ENCODE data around the gene UNC80.

The UNC80 gene

DNA sequence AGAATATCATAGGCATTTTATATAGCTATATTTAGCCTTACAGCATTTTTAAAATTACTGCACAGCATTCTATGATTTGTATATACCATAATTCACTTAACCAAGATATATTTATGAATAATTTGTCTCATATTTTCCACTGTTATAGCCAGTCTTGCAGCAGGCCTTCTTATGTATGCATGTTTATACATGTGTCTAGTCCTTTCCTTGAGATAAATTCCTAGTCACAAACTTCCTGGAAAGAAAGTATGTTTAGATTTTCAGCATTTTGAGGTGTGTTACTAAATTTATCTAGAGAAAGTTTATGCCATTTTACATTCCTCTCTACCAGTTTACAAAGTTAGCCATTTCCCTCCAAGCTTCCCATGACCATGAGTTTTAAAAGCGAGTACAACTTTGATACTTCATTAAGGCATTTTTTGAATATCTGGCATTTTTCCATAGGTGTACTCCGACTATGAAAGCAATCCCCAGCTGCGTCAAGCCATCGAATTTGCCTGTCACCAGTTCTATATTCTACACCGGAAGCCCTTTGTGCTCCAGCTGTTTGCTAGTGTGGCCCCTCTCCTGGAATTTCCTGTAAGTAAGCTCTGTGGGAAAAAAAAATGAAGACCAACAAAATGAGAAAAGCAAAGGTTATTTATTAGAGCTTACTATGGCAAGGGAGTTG lies 171.4 kb downstream of the UNC80 start:
- H3K36me3 ChIP-seq, result peaks cover 14% of the 10 kb centered on the region
- H3K4me1 ChIP-seq, result no peaks in the 10 kb centered on the region; the same call in 1 of the 2 replicates
- no peaks in the 10 kb centered on the region for H3K9me3 ChIP-seq
- no peak overlapping the region for H3K4me3 ChIP-seq (ENCODE audit: low read depth, low read length)
- no peak for DNase-seq
- H3K27me3 ChIP-seq, result no peaks in the 10 kb centered on the region
- TF ChIP-seq, protein P1, sequence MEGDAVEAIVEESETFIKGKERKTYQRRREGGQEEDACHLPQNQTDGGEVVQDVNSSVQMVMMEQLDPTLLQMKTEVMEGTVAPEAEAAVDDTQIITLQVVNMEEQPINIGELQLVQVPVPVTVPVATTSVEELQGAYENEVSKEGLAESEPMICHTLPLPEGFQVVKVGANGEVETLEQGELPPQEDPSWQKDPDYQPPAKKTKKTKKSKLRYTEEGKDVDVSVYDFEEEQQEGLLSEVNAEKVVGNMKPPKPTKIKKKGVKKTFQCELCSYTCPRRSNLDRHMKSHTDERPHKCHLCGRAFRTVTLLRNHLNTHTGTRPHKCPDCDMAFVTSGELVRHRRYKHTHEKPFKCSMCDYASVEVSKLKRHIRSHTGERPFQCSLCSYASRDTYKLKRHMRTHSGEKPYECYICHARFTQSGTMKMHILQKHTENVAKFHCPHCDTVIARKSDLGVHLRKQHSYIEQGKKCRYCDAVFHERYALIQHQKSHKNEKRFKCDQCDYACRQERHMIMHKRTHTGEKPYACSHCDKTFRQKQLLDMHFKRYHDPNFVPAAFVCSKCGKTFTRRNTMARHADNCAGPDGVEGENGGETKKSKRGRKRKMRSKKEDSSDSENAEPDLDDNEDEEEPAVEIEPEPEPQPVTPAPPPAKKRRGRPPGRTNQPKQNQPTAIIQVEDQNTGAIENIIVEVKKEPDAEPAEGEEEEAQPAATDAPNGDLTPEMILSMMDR (IDR thresholded peaks at IDR 0.05; ENCODE audit: low read depth, low read length), result no peak

DNA sequence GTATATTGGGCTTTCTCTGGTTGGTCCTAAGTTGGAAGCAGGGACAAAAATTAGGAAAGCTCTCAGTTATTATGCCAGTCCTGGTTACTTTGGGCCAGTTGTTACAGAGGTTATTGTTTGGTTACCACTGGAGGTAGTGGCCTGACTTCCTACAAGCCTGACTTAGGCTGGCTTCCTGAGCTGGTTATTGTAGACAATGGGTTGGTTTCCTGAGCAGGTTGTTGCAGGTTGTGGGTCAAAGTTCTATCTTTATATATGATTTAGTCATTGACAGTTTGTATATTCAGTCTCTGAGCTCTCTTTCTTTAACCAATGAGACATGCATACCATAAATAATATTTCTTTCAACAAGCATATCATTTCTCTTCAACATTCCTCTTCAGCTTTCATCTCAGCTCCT lies 172.1 kb downstream of the UNC80 start:
- H3K9me3 ChIP-seq, result no peaks in the 10 kb centered on the region
- H3K4me1 ChIP-seq, result no peaks in the 10 kb centered on the region
- TF ChIP-seq, protein P1 (IDR thresholded peaks at IDR 0.05; ENCODE audit: low read depth, low read length), result no peak
- H3K4me3 ChIP-seq (ENCODE audit: low read depth, low read length), result no peak overlapping the region
- H3K36me3 ChIP-seq, result peaks cover 14% of the 10 kb centered on the region
- H3K27me3 ChIP-seq, result no peaks in the 10 kb centered on the region
- no peak for DNase-seq

DNA sequence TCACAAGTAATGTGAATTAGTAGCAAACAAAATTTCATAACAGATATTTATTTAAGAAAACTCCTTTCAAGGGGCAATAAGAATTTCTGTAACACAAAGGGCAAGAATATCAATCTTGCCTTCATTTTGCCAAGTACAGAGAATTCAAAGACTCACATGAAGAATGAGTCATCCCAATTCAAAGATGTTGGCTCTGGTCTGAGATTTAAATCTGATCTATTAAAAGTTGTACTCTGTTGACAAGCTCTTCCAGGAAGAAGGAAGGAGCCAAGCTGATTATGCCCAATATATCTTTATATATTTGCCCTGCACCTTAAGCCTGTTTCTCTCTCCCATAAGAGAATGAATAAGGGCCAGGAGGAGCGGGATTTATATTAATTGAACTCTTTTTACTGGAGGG lies 174.9 kb downstream of the UNC80 start:
- Histone ChIP-seq H3K36me3 (peaks cover 14% of the 10 kb centered on the region), H3K9me3 (no peaks in the 10 kb centered on the region), H3K4me1 (no peaks in the 10 kb centered on the region), H3K27me3 (no peaks in the 10 kb centered on the region), H3K4me3 (ENCODE audit: low read depth, low read length) (no peak overlapping the region)
- no peak for DNase-seq
- TF ChIP-seq, protein P1 (IDR thresholded peaks at IDR 0.05; ENCODE audit: low read depth, low read length), result no peak

DNA sequence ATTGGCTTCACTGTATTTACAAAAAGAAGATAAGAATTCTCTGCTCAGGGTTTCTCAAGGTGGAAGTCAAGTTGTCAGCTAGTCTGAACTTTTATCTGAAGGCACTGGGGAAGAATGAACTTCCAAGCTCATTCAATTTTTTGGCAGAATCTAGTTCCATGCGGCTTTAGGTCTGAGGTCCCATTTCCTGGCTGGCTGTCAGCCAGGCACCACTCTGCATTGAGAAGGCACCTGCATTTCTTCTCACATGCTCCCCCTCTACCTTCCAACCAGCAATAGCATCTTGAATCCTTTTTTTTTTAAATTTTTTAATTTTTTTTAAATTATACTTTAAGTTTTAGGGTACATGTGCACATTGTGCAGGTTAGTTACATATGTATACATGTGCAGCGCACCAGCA lies 184.6 kb downstream of the UNC80 start:
- TF ChIP-seq, protein P1 (IDR thresholded peaks at IDR 0.05; ENCODE audit: low read depth, low read length), result no peak
- Histone ChIP-seq H3K4me1 (peaks cover 3% of the 10 kb centered on the region; the same call in 1 of the 2 replicates), H3K4me3 (ENCODE audit: low read depth, low read length) (no peak overlapping the region), H3K9me3 (no peaks in the 10 kb centered on the region), H3K36me3 (no peaks in the 10 kb centered on the region), H3K27me3 (no peaks in the 10 kb centered on the region)
- no peak for DNase-seq

DNA sequence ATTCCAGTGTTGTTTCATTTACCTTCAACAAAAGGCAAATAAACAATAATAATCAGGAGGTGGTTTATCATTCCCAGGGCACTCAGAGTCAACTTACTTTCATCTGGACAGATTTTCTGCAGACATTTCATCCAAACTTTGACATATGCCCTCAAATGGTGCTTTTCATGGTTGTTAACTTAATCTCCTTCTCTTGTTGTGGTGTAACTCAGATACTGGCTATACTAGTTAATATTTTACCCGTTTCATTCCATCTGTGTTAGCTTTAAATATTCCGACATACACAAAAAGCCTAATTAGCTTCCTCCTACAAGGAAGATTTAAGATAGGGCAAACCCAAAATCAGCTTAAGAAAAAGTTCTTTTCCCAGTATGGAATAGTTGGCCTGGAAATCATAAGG lies 186.4 kb downstream of the UNC80 start:
- H3K27me3 ChIP-seq, result no peaks in the 10 kb centered on the region
- DNase-seq, result no peak
- no peak overlapping the region for H3K4me3 ChIP-seq (ENCODE audit: low read depth, low read length)
- H3K9me3 ChIP-seq, result no peaks in the 10 kb centered on the region
- H3K4me1 ChIP-seq, result peaks cover 3% of the 10 kb centered on the region; the same call in 1 of the 2 replicates
- H3K36me3 ChIP-seq, result no peaks in the 10 kb centered on the region
- TF ChIP-seq, protein P1 (IDR thresholded peaks at IDR 0.05; ENCODE audit: low read depth, low read length), result no peak

GRCh38 chr2:209960045-209960444 lies 188.4 kb downstream of the UNC80 start:
- H3K36me3 ChIP-seq, result no peaks in the 10 kb centered on the region
- DNase-seq, result no peak
- no peaks in the 10 kb centered on the region for H3K27me3 ChIP-seq
- TF ChIP-seq, protein P1 (IDR thresholded peaks at IDR 0.05; ENCODE audit: low read depth, low read length), result no peak
- peaks cover 3% of the 10 kb centered on the region; the same call in 1 of the 2 replicates for H3K4me1 ChIP-seq
- no peaks in the 10 kb centered on the region for H3K9me3 ChIP-seq
- no peak overlapping the region for H3K4me3 ChIP-seq (ENCODE audit: low read depth, low read length)

Data from BE2C (cell line).